Stimulated activated CD4-positive, alpha-beta T cell treated with anti-CD3 and anti-CD28 coated beads, Interleukin-1b, Interleukin-23, amount 100 ng/mL, for 48 hours (primary cell): ENCODE results near the gene MTFMT.
"Not testable (repeated sequence)": the region's sequence is repeated elsewhere in the genome, so short reads cannot be mapped to it uniquely, and the experiment has no call there.

ENCODE experiments used
- DNase-seq: peaks from one replicate; pipeline ENCODE4 v3.0.0-alpha.2; 2020

MTFMT gene

DNA sequence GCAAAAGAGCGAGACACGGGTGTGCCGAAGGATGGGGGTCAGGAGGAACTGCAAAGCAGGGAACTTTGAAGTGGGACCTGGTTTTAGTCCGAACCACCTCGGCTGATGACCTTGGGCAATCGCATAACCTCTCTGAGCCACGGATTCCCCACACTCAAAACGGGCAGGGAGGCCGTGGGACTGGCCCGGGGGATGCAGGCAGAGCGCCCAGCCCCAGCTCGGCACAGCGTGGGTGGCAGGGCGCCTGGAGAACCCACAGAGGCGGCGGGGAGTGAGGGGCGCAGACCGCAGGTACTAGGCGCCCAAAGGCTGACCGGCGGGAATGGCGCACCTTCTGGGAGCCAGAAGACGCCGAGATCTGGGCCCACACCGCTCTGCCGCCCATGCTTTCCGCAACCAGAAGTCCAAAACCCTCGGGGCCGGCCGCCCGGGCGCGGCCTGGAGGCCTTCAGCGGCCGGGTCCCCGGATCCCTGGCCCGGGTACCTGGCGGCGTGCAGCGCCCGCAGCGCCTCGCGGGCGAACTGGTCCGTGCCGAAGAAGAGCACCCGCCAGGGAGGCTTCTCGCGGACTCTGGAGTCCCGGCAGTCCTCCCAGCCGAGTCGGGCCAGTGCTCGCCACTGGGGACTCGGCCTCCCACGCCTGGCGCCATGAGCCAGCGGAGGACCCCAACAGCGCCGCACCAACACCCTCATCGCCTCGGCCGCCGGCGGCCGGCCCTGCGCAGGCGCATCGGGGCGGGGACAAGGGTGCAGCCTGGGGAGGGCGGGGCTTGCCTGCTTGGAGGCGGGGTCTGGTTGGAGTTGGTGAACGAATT, at the start of gene MTFMT:
Gene MTFMT, minus strand, starts transcription at position 719 of the 815 bp plus-strand sequence. Its CDS starts 26 bp downstream, at position 693.
- DNase-seq: peak; percentile 90

DNA sequence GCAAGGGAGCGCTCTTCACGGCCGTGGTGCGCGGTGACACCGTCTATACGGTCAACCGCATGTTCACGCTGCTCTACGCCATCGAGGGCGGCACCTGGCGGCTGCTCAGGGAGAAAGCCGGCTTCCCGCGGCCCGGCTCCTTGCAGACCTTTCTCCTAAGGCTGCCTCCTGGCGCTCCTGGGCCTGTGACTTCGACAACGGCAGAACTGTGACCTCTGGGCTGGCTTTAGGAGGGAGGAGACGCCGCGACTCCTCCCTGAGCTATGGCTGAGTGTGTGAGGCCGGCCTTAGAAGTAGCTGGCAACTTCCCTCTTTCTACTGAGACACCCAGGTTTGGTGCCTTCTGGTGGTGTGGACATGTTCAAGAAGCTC, 48.5 kb upstream of the MTFMT start:
- peak; percentile 61 for DNase-seq

DNA sequence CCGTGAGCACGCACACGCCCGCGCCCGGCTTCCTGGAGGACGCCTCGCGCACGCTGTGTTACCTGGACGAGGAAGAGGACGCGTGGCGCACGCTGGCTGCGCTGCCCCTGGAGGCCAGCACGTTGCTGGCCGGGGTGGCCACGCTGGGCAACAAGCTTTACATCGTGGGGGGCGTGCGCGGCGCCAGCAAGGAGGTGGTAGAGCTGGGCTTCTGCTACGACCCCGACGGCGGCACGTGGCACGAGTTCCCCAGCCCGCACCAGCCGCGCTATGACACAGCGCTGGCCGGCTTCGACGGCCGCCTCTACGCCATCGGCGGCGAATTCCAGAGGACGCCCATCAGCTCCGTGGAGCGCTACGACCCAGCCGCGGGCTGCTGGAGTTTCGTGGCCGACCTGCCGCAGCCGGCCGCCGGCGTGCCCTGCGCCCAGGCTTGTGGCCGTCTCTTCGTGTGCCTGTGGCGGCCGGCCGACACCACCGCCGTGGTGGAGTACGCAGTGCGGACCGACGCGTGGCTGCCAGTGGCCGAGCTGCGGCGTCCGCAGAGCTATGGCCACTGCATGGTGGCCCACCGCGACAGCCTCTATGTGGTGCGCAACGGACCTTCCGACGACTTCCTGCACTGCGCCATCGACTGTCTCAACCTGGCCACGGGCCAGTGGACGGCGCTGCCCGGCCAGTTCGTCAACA, 48.0 kb upstream of the MTFMT start:
- DNase-seq: no peak

DNA sequence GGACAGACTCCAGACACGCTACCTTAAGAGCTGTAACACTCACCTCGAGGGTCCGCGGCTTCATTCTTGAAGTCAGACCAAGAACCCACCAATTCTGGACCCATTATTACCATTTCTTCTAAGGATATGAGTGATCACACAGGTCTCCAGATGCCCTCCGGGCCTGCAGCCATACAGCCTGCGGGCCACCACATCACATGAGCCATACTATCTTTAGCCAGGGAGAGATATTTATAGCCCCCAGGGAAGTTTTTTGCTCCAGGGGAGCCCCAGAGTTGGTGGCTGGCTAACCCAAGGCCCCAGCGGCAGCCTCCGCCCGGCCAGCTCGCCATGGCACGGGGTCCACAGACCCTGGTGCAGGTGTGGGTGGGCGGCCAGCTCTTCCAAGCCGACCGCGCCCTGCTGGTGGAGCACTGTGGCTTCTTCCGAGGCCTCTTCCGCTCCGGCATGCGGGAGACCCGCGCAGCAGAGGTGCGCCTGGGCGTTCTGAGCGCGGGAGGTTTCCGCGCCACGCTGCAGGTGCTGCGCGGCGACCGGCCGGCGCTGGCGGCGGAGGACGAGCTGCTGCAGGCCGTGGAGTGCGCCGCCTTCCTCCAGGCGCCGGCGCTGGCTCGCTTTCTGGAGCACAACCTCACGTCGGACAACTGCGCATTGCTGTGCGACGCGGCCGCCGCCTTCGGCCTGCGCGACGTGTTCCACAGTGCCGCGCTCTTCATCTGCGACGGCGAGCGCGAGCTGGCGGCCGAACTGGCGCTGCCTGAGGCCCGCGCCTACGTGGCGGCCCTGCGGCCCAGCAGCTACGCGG, 47.2 kb upstream of the MTFMT start, which contains the start of gene KBTBD13:
Gene KBTBD13, plus strand, starts transcription at position 261 of the 805 bp plus-strand sequence. Its CDS starts 70 bp downstream, at position 331.
- no peak for DNase-seq

- DNase-seq: not testable (repeated sequence)
Measured at GRCh38 chr15:65075607-65076395, 46.4 kb upstream of the MTFMT start.

- DNase-seq: not testable (repeated sequence)
Measured at GRCh38 chr15:65074946-65075345, 45.5 kb upstream of the MTFMT start.

DNA sequence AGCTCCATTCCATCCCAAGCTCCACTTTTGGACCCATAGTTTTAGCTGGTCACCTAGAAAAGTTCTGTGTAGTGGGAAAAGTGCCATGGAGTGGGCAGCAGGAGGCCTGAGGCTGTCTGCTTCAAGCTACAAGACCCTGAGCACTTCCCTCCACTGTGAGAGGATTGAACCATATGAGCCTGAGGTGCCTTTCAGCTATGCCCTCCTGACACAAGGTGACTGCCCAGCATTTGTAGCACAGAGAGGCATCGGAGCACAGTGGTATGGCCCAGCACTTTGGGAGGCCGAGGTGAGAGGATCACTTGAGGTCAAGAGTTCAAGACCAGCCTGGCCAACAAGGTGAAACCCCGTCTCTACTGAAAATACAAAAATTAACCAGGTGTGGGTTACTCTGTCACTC, 43.2 kb upstream of the MTFMT start:
- no peak for DNase-seq

GRCh38 chr15:65072027-65072426, 42.6 kb upstream of the MTFMT start:
- no peak for DNase-seq

DNA sequence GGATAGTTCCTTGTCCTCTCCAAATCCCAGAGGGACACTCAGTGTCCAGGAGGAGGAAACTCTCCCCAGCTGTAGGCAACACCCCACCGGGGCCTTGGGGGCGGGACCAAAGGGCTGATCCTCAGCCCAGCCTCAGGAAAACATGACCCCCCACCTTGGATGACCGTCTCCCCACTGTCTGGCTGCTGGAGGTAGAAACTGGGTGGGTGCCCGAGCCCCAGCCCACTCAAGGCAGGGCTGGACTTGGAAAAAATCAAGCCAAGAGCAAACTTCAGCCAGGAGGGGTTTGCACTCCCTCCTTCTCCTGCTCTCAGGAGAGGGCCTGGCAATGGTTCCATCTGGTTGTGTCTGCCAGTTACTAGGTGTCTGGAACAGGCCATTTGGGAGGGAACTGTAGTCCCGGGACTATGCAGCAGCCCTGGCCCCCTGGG, 42.0 kb upstream of the MTFMT start:
- no peak for DNase-seq

- DNase-seq: no peak
Measured at GRCh38 chr15:65069779-65070546, 40.5 kb upstream of the MTFMT start.

GRCh38 chr15:65069179-65069578, 39.7 kb upstream of the MTFMT start:
- no peak for DNase-seq

- DNase-seq: no peak
Measured at GRCh38 chr15:65068403-65068788, 39.0 kb upstream of the MTFMT start.

DNA sequence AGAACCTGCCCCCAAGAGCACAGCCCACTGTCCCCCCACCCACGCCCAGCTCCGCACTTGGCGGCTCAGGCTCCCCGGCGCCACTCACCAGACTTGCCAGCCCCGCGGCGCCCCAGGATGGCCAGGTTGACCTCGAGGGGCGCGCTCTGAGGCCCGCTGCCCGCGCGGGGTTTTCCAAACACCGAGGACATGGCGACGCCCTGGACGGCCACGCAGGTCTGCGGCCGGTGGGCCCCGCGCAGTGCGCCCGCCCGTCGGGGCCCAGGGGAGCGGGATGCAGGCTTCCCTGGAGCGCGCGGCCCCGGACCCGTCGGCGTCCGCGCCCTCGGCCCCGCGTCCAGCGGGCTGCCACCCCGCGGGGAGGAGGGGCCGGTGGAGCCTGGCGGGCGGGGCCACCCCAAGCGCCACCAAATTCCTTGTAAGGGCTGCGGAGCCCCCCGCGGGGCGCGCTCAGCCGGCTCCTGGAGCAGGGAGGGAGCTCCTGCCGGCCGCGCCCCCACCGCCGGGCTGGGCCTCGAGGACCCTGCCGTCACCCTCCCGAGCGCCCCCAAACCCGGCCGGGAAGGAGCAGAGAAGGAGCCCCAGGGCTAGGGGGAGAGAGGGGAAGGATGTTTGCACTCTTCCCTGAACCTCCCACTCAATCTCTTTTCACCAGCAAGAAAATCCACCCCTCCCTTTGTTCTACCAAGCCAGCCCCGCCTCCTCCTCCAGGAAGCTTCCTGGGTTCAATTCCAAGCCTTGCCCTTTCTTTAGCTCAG, 38.4 kb upstream of the MTFMT start, which contains the start of gene RASL12:
Gene RASL12, minus strand, starts transcription at position 347 of the 758 bp plus-strand sequence. Its CDS starts 156 bp downstream, at position 191.
- no peak for DNase-seq

- DNase-seq: no peak
Measured at GRCh38 chr15:65067317-65067644, 37.8 kb upstream of the MTFMT start.

DNA sequence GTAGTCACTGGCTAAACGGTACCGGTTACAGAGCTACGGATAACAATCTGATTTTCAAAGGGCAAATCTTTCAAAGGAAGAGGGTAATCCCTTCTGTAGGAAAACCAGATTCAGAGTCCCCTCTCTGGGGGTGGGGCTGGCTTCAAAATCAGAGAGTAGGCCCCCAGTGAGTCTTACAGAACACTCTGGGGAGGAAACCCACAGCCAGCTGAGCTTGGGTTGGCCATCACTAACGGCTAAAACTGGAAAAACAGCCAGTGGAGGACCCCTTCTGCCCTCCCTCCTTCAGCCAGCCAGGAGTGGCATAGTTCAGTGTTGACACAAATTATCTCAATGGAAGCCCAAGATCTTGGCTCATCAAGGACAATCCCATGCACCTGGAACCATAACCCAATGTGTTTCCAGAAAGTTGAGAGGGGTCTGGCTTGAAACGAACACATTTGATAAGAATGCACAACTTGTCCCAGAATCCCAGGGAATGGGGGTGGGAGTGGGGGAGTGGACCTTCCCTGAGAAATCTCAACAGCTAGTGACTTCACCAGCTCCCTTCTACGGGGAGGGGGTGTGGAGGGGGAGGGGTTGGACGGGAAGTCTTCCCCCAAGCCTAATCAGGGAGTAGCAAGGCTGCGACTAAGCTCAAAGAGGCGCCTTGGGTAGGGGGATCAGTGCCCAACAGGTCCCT, 37.3 kb upstream of the MTFMT start:
- no peak for DNase-seq

GRCh38 chr15:65066001-65066634, 36.7 kb upstream of the MTFMT start:
- DNase-seq: no peak

GRCh38 chr15:65062726-65063125, 33.3 kb upstream of the MTFMT start:
- no peak for DNase-seq

DNA sequence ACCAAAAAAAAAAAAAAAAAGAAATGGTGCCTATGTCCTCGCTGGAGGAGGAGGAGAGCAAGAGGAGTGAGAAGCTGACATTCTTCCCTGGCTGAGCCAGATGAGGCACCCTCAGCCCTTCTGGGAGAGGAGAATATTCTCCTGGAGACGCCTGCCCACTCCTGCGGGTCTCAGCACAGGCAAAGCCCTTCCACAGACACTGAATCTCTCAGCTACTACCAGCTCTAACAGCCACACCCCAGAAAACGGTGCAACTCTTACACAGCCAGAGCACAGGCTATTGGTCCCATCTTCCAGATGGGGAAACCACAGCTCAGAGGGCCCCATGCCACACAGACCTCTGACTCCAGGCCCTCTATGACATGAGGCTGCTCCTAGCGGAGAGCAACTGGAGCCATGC, 32.6 kb upstream of the MTFMT start:
- DNase-seq: no peak

DNA sequence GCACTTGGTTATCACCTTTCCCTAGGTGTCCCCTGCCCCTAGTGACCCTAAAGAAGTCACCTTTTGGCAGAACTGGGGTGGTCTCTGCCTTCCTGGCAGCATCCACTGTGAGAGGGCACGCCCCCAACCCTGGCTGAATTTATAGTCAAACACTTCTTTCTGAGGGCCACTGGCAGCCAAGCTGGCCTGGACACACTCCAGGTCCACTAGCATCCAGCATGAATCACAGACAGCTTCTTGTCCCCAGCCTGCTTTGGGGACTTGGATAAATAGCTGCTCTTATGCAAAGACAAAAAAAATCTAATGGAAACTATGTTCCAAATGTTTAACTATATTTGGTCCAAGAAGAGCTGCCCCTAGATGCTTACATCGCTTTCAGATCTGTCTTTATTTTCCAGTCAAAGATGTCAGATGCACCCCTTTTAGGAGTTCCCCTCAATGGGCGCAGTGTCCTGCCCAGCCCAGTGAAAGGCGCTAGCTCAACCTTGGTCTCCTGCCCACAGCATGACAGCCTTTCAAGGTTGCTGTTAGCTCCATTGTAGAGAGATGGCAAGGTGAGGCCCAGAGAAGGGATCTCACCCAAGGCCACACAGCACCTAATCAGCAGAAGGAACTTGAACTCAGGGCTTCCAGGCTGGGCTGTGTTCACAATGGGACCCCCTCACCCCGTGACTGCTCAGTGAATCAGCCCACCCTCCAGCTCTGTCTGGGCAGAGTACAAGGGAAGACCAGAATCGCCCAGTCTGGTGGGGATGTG, 31.4 kb upstream of the MTFMT start:
- DNase-seq: no peak
